ENCODE measurements around the gene GNPTAB.
"Not testable (repeated sequence)": the region's sequence is repeated elsewhere in the genome, so short reads cannot be mapped to it uniquely, and the experiment has no call there.

Gene GNPTAB

DNA sequence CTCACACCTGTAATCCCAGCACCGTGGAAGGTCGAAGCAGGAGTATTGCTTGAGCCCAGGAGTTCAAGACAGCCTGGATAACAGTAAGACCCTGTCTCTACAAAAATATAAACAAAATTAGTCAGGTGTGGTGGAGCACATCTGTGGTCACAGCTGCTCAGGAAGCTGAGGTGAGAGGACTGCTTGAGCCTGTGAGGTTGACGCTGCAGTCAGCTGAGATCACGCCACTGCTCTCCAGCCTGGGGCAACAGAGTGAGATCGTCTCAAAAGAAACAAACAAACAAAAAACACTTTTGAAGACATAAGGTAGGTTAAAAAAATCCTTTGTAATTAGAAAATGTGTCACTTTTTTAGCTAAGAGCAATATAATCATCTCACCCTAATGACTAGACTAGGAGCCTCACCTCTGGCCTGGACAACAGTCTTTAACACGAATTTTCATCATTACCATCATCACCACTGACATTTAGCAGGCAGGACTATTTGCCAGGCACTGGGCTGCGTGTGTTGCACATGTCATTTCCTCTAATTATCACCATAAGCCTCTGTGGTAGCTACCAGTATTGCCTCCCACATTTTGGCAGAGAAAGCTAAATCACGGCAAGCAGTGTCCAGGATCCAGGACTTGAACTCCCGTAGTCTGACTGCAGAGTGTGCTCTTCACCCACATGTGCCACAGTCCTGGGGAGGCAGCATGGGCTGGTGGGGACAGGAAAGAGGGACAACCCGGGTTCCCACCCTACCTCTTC lies 86.9 kb downstream of the GNPTAB start:
- DNase-seq (peak; percentile 16 to 36 (median 27)), ATAC-seq (replicated peaks) (peak; percentile 89)
- H3K4me3 Mint-ChIP-seq, result peak overlapping the region; percentile 24 to 49
- no peaks in the 10 kb centered on the region for H3K27me3 Mint-ChIP-seq
- H3K36me3 Mint-ChIP-seq (ENCODE audit: insufficient read depth), result peaks cover 24% of the 10 kb centered on the region
- no peaks in the 10 kb centered on the region for H3K9me3 Mint-ChIP-seq
- H3K27ac Mint-ChIP-seq, result peak overlapping the region; percentile 73 to 95
- peaks cover 16 to 22% of the 10 kb centered on the region in 2 donors for H3K4me1 Mint-ChIP-seq (ENCODE audit: low read depth in 2 of 2)

DNA sequence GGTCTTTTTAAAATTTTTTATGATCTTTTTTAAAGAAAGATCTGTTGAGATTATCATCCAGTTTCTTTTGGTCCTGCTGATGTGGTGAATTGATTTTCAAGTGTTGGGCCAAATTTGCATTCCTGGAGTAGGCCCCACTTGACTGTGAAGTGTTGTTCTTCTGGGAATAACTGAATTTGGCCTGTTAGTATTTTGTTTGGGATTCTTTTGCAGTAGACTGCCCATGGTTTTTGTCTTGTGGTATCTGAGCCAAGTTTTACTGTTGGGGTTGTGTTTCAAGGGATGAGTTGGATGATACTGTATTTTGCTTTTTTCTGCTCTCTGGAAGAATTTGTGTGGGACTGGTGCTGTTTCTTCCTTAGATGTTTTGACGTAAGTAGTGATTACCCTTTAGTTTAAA lies 87.5 kb downstream of the GNPTAB start:
- H3K9me3 Mint-ChIP-seq, result no peaks in the 10 kb centered on the region
- H3K27me3 Mint-ChIP-seq, result no peaks in the 10 kb centered on the region
- H3K4me3 Mint-ChIP-seq, result peak overlapping the region in 1 of 2 donors; percentile 49
- DNase-seq (no peak), ATAC-seq (replicated peaks) (no peak)
- peak overlapping the region; percentile 73 to 95 for H3K27ac Mint-ChIP-seq
- H3K4me1 Mint-ChIP-seq (ENCODE audit: low read depth in 2 of 2), result peaks cover 16 to 22% of the 10 kb centered on the region in 2 donors
- H3K36me3 Mint-ChIP-seq (ENCODE audit: insufficient read depth), result peaks cover 20% of the 10 kb centered on the region

DNA sequence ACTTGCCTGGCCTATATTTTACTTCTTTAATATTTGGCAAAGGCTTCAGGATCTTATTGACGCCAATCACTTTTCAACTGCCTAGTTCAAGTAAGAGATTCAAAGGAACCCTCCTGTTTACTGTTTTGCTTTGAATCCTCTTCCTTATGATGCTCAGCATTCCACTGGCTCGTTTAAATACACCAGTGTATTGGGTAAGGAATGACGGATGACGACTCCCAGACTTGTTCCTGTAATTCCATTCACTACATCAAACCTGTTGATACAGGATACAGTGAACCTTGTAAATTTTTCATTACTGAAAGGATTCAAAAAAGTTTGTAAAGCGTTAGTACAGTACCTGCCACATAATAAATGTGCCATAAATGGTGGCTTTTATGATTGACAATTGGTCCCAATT lies 89.8 kb downstream of the GNPTAB start:
- H3K4me3 Mint-ChIP-seq, result no peak overlapping the region
- ATAC-seq (replicated peaks) (no peak), DNase-seq (no peak)
- H3K9me3 Mint-ChIP-seq, result no peaks in the 10 kb centered on the region
- peaks cover 15% of the 10 kb centered on the region for H3K36me3 Mint-ChIP-seq (ENCODE audit: insufficient read depth)
- H3K27me3 Mint-ChIP-seq, result no peaks in the 10 kb centered on the region
- H3K4me1 Mint-ChIP-seq (ENCODE audit: low read depth in 2 of 2), result peaks cover 16 to 22% of the 10 kb centered on the region in 2 donors
- H3K27ac Mint-ChIP-seq, result no peak overlapping the region

DNA sequence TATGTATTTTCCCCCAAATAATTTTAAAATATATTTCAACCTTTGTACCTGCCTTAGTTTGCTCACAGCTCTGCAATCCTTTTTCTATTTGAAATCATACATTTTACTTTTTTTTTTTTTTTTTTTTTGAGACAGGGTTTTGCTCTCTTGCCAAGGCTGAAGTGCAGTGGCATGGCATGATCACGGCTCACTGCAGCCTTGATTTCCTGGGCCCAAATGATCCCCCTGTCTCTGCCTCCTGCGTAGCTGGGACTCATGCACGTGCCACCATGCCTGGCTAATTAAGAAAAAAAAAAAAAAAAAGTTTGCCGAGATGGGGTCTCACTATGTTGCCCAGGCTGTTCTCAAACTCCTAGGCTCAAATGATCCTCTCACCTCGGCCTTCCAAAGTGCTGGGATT lies 90.2 kb downstream of the GNPTAB start:
- Mint-ChIP-seq H3K4me1 (ENCODE audit: low read depth in 2 of 2) (peaks cover 16 to 22% of the 10 kb centered on the region in 2 donors), H3K27ac (no peak overlapping the region), H3K27me3 (no peaks in the 10 kb centered on the region), H3K9me3 (no peaks in the 10 kb centered on the region), H3K4me3 (no peak overlapping the region), H3K36me3 (ENCODE audit: insufficient read depth) (peaks cover 14% of the 10 kb centered on the region)
- DNase-seq (no peak), ATAC-seq (replicated peaks) (no peak)

DNA sequence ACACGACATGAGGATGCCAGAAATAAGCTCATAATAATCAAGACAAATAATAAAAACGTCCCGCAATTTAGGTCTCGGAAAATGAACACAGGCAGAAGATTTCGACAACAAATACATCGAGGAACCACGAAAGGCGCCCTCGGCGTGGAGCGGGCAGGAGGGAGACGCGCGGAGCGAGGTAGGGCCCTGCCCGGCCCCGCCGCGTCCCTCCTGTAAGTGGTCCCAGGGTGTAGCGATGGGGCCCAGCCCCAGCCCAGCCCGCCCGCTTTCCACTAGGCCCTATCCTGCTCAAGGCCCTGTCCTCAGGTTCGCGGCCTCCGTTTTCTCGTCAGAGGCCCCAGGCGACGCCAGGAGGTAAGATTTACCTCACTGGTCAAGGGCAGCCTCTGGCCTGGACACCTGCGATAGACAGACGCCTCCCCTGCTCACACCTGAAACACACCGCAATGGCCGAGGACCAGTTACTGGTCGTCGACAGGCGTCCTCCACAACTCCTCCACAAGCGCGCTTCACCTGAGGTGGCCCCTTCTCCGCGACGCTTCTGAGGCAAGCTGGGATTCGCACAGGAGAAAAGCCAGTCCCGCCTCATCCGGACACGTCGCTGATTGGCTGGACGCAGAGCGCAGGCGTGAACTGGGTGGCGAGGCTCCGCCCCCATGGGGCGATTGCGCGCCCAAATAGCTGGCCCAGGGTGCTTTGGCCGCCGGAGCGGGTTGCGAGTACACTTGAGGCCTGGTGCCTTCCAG lies 91.7 kb downstream of the GNPTAB start, which contains the start of gene SYCP3:
TSS of gene SYCP3 (minus strand) at position 543 of the 746 bp plus-strand sequence. CDS start 1,527 bp downstream, outside the sequence.
- H3K27ac Mint-ChIP-seq, result no peak within 1 kb of the TSS
- H3K9me3 Mint-ChIP-seq, result no peaks in the 10 kb centered on the region
- H3K4me1 Mint-ChIP-seq (ENCODE audit: low read depth in 2 of 2), result peaks cover 12 to 15% of the 10 kb centered on the region in 2 donors
- peaks cover 9% of the 10 kb centered on the region for H3K36me3 Mint-ChIP-seq (ENCODE audit: insufficient read depth)
- no peaks in the 10 kb centered on the region for H3K27me3 Mint-ChIP-seq
- ATAC-seq (replicated peaks) (no peak), DNase-seq (no peak)
- no peak within 1 kb of the TSS for H3K4me3 Mint-ChIP-seq

DNA sequence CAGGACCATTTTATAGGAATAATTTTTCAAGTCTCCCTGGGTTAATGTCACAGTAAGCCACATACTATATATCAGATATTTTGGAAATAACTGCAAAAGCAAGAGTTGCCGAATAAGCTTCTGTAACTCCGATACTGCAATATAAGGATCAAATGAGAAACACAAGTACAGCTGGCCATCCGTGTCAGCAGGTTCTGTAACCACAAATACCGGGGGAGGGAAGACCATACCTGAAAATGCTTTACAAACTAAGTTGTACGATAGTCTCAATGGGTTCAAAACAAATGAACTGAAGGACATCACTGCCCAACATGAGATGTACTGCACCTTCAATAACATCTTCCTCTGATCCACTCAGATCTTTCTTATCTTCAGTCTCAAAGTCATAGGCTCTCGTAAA lies 93.3 kb downstream of the GNPTAB start:
- Mint-ChIP-seq H3K27ac (no peak overlapping the region), H3K9me3 (no peaks in the 10 kb centered on the region), H3K4me1 (ENCODE audit: low read depth in 2 of 2) (peaks cover under 1 to 2% of the 10 kb centered on the region in 2 donors), H3K36me3 (ENCODE audit: insufficient read depth) (peaks cover 6% of the 10 kb centered on the region), H3K27me3 (no peaks in the 10 kb centered on the region), H3K4me3 (no peak overlapping the region)
- DNase-seq (no peak), ATAC-seq (replicated peaks) (no peak)

DNA sequence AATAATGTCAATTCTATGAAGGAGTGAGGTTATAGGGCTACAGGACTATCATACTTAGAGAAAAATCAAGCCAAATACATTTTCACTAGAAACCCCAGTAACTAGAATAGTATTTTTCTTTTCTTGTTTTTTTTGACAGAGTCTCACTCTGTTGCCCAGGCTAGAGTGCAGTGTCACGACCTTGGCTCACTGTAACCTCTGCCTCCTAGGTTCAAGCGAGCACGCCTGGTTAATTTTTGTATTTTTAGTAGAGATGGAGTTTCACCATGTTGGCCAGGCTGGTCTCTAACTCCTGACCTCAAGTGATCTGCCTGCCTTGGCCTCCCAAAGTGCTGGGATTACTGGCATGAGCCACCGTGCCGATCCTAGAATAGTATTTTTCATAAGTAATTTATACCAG lies 96.3 kb downstream of the GNPTAB start:
- H3K9me3 Mint-ChIP-seq; H3K4me1 Mint-ChIP-seq (ENCODE audit: low read depth in 2 of 2); H3K27me3 Mint-ChIP-seq; DNase-seq; H3K36me3 Mint-ChIP-seq (ENCODE audit: insufficient read depth); H3K4me3 Mint-ChIP-seq; H3K27ac Mint-ChIP-seq; ATAC-seq (replicated peaks): not testable (repeated sequence)

DNA sequence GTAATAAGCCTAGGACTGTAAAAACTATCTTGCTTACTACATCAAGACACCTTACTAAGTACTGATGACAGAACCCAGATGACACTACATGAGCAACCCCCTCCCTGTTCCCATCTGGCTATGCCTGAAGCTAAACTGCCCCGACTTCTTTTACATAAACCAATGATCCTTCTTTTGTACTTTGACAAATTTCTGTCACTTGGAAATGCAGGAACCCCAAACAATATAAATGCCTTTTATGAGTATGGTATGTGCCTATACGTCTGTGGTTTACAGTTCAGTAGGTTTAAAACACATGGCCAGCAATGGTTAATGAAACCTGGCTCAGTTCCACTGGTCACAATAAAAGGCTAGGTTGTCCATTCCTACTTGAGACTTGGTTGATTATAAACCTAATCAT lies 97.6 kb downstream of the GNPTAB start:
- Mint-ChIP-seq H3K9me3 (no peaks in the 10 kb centered on the region), H3K4me3 (no peak overlapping the region), H3K27ac (no peak overlapping the region), H3K27me3 (no peaks in the 10 kb centered on the region), H3K4me1 (ENCODE audit: low read depth in 2 of 2) (no peaks in the 10 kb centered on the region), H3K36me3 (ENCODE audit: insufficient read depth) (peaks cover 9% of the 10 kb centered on the region)
- ATAC-seq (replicated peaks) (no peak), DNase-seq (no peak)

DNA sequence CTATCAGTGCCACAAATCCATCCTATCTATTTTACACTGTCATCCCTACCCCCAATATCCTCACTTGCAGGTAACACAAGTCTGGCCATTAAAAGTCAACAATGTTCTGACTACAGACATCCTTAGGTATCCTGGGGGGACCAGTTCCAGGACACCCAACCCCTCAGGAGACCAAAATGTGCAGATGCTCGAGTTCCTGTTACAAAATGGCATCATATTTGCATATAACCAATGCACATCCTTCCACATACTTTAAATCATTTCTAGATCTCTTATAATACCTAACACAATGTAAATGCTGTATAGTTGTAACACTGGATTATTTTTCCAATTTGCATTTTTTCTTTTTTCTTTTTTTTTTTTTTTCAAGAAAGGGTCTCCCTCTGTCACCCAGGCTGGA lies 98.4 kb downstream of the GNPTAB start:
- Mint-ChIP-seq H3K9me3 (no peaks in the 10 kb centered on the region), H3K4me3 (no peak overlapping the region), H3K36me3 (ENCODE audit: insufficient read depth) (peaks cover 9% of the 10 kb centered on the region), H3K4me1 (ENCODE audit: low read depth in 2 of 2) (no peaks in the 10 kb centered on the region), H3K27ac (peak overlapping the region in 1 of 2 donors; percentile 73), H3K27me3 (no peaks in the 10 kb centered on the region)
- ATAC-seq (replicated peaks) (no peak), DNase-seq (no peak)

DNA sequence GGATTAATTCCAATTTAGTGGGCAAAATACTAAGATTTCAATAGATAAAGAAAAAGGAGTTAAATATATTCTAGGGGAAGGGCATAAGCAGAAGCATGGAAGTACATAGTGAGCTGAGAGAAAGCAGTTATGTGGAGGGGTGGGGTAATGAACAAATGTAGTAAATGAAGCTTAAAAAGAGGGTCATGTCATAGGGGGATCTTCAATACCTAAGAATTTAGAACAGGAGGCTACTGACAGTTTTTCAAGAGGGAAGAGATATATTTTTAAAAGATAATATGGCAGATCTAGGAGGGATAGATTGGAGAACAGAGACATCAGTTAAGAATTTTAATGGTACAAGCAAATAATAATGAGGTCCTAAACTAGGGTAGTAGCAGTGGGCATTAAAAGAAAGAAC lies 100.9 kb downstream of the GNPTAB start:
- Mint-ChIP-seq H3K9me3 (no peaks in the 10 kb centered on the region), H3K4me3 (no peak overlapping the region), H3K4me1 (ENCODE audit: low read depth in 2 of 2) (no peaks in the 10 kb centered on the region), H3K27me3 (no peaks in the 10 kb centered on the region), H3K27ac (peak overlapping the region in 1 of 2 donors; percentile 4), H3K36me3 (ENCODE audit: insufficient read depth) (peaks cover 8% of the 10 kb centered on the region)
- ATAC-seq (replicated peaks), result no peak
- DNase-seq, result no peak

DNA sequence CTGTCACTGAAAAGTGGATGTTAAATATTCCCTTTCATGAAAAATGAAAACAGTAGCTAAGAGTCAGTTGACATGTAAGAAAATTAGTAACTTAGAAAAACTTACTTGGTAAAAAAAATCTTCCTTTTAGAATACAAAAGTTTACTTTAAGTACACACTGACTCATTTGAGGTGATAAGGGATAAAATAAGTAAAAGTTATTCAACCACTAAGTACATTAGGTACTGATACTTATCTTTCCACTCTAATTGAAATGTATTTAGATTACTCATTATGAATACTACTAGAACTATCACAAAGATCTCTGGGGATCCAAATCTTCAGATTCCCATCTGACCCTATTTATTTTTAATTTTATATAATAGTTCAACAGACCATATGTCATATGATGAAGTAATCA lies 103.7 kb downstream of the GNPTAB start:
- H3K36me3 Mint-ChIP-seq (ENCODE audit: insufficient read depth), result peaks cover 6% of the 10 kb centered on the region
- H3K27me3 Mint-ChIP-seq, result no peaks in the 10 kb centered on the region
- H3K4me1 Mint-ChIP-seq (ENCODE audit: low read depth in 2 of 2), result no peaks in the 10 kb centered on the region
- no peak overlapping the region for H3K27ac Mint-ChIP-seq
- no peak for ATAC-seq (replicated peaks)
- H3K4me3 Mint-ChIP-seq, result no peak overlapping the region
- no peaks in the 10 kb centered on the region for H3K9me3 Mint-ChIP-seq
- no peak for DNase-seq

DNA sequence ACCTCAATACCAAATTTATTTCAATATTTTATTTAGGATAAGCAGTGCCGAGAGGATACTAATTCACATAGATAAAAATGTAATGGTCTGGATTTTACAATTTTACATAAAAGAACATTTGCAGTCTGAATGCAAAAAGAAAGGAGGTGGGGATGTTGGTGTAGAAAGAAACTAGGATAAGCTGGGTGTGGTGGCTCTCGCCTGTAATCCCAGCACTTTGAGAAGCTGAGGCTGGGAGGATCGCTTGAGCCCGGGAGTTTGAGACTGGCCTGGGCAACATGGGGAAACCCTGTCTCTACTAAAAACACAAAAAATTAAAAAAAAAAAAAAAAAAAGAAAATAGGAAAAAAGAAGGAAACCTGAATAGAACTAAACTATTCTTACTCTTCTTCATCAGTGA lies 108.4 kb downstream of the GNPTAB start:
- peaks cover 7% of the 10 kb centered on the region for H3K36me3 Mint-ChIP-seq (ENCODE audit: insufficient read depth)
- DNase-seq (no peak), ATAC-seq (replicated peaks) (no peak)
- no peaks in the 10 kb centered on the region for H3K27me3 Mint-ChIP-seq
- no peaks in the 10 kb centered on the region for H3K9me3 Mint-ChIP-seq
- H3K4me1 Mint-ChIP-seq (ENCODE audit: low read depth in 2 of 2), result no peaks in the 10 kb centered on the region
- no peak overlapping the region for H3K27ac Mint-ChIP-seq
- no peak overlapping the region for H3K4me3 Mint-ChIP-seq

DNA sequence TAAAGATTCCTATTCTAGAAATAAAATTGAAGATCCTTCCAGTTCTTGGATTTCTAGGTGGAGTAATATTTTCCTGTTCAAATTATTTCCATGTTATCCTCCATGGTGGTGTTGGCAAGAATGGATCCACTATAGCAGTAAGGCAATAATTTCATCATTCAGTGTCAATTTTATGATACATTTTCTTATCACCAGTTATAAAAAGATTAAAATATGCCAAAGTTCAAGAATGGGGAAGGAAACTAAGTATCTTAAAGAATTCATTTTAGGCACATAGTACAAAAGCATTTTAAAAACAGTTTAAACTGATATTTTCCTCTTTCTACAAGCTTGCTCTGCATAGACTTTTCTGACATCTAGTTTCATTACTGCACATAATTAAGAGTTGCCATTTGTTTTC lies 110.6 kb downstream of the GNPTAB start:
- no peak overlapping the region for H3K4me3 Mint-ChIP-seq
- H3K27ac Mint-ChIP-seq, result no peak overlapping the region
- H3K36me3 Mint-ChIP-seq (ENCODE audit: insufficient read depth), result peaks cover 7% of the 10 kb centered on the region

DNA sequence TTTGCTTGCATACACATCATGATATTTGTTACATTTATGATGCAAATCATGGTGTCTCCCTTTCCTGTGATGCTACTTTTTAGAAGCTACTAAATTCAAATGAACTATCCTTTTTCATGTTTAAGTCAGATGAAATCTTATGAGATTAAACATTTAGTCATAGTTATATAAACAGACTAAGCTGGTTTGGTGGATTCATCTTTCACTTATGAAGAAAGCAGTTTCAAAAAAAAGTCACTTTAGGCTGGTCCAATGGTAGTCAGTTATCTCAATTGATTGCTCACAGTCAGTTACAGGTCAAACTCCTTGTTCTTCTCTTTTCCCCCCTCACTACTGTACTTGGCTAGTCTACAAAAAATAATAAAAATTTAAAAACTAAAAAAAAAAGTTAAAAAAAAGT lies 111.2 kb downstream of the GNPTAB start:
- Mint-ChIP-seq H3K27ac (no peak overlapping the region), H3K4me3 (no peak overlapping the region), H3K4me1 (ENCODE audit: low read depth in 2 of 2) (no peaks in the 10 kb centered on the region), H3K9me3 (no peaks in the 10 kb centered on the region), H3K36me3 (ENCODE audit: insufficient read depth) (peaks cover 4% of the 10 kb centered on the region), H3K27me3 (no peaks in the 10 kb centered on the region)
- ATAC-seq (replicated peaks) (no peak), DNase-seq (no peak)

More for the DNA sequence above, 110.6 kb downstream of the GNPTAB start:
- no peaks in the 10 kb centered on the region for H3K4me1 Mint-ChIP-seq (ENCODE audit: low read depth in 2 of 2)
- DNase-seq (no peak), ATAC-seq (replicated peaks) (no peak)
- H3K27me3 Mint-ChIP-seq, result no peaks in the 10 kb centered on the region
- H3K9me3 Mint-ChIP-seq, result no peaks in the 10 kb centered on the region

Data from effector memory CD8-positive, alpha-beta T cell (primary cell).